Skeletal muscle tissue (tissue), 4 donors: Measurements from ENCODE around the gene FSTL4. TPM values are rescaled to one million over a fixed set of nuclear protein-coding genes. Genes with fewer than 3 reads are reported as not detected.

Source experiments
- H3K27ac ChIP-seq: one replicate; pipeline ENCODE4 v1.7.0; 2013; ENCODE audit warnings: mild to moderate bottlenecking, low read depth, low read length, inconsistent platforms
- H3K27me3 ChIP-seq, 3 donors: one replicate each; pipeline ENCODE4 v1.7.0; 2013; ENCODE audit warnings: low read length in 3 of 3; ENCODE audit not compliant: control insufficient read depth in 3 of 3, insufficient read depth in 3 of 3
- H3K36me3 ChIP-seq, 3 donors: one replicate each; pipeline ENCODE4 v1.7.0; 2013; ENCODE audit warnings: low read length in 3 of 3; ENCODE audit not compliant: control insufficient read depth in 3 of 3, insufficient read depth in 3 of 3
- H3K4me1 ChIP-seq, 3 donors: one replicate each; pipeline ENCODE4 v1.7.0; 2013; ENCODE audit warnings: low read length in 3 of 3, mild to moderate bottlenecking in 3 of 3; ENCODE audit not compliant: control insufficient read depth in 3 of 3, insufficient read depth in 3 of 3
- H3K4me3 ChIP-seq, 3 donors: one replicate each; pipeline ENCODE4 v1.7.0; 2013; ENCODE audit warnings: low read length in 3 of 3
- H3K9ac ChIP-seq, 3 donors: one replicate each; pipeline ENCODE4 v1.7.0; 2013; ENCODE audit warnings: low read length in 3 of 3, mild to moderate bottlenecking in 3 of 3, moderate library complexity in 2 of 3, low read depth in 1 of 3
- H3K9me3 ChIP-seq, 3 donors: one replicate each; pipeline ENCODE4 v1.7.0; 2013; ENCODE audit warnings: low read length in 3 of 3; ENCODE audit not compliant: control insufficient read depth in 3 of 3
- total RNA-seq: library from RNA; depleted of rRNA; stranded (reverse); fragments of >200 nt; gene quantifications from one replicate; pipeline ENCODE4 v1.2.3, GENCODE V29; 2014
- donor health status: Osteomylitis.

The FSTL4 gene
- total RNA-seq, 1 donor from 2014 or later = 1.0 TPM

- Histone ChIP-seq H3K9ac (no peak overlapping the region), H3K4me3 (no peak overlapping the region), H3K27me3 (peaks cover 0 to 5% (median 0%) of the 10 kb centered on the region in 3 donors)
Observed at GRCh38 chr5:133338504-133339355, 273.6 kb downstream of the FSTL4 start.

GRCh38 chr5:133337795-133338445, 274.4 kb downstream of the FSTL4 start:
- Histone ChIP-seq H3K4me3 (no peak overlapping the region), H3K9ac (no peak overlapping the region), H3K27me3 (peaks cover 0 to 5% (median 0%) of the 10 kb centered on the region in 3 donors), H3K36me3 (no peaks in the 10 kb centered on the region), H3K9me3 (no peaks in the 10 kb centered on the region), H3K4me1 (peaks cover 0 to 9% (median 7%) of the 10 kb centered on the region in 3 donors), H3K27ac (no peak overlapping the region)

More at GRCh38 chr5:133338504-133339355, 273.6 kb downstream of the FSTL4 start:
- H3K9me3 ChIP-seq = no peaks in the 10 kb centered on the region
- H3K27ac ChIP-seq = no peak overlapping the region
- H3K36me3 ChIP-seq = no peaks in the 10 kb centered on the region
- peaks cover 0 to 9% (median 7%) of the 10 kb centered on the region in 3 donors for H3K4me1 ChIP-seq

GRCh38 chr5:133336969-133337410, 275.4 kb downstream of the FSTL4 start:
- no peaks in the 10 kb centered on the region for H3K9me3 ChIP-seq
- no peaks in the 10 kb centered on the region for H3K36me3 ChIP-seq
- H3K4me3 ChIP-seq = no peak overlapping the region
- H3K27ac ChIP-seq = no peak overlapping the region
- H3K9ac ChIP-seq = no peak overlapping the region
- H3K4me1 ChIP-seq = peaks cover 0 to 9% (median 7%) of the 10 kb centered on the region in 3 donors
- H3K27me3 ChIP-seq = peaks cover 0 to 5% (median 0%) of the 10 kb centered on the region in 3 donors

- peaks cover 0 to 9% (median 7%) of the 10 kb centered on the region in 3 donors for H3K4me1 ChIP-seq
- no peak overlapping the region for H3K27ac ChIP-seq
- no peaks in the 10 kb centered on the region for H3K9me3 ChIP-seq
- no peaks in the 10 kb centered on the region for H3K36me3 ChIP-seq
- no peak overlapping the region for H3K4me3 ChIP-seq
- no peak overlapping the region for H3K9ac ChIP-seq
- H3K27me3 ChIP-seq = peaks cover 0 to 5% (median 0%) of the 10 kb centered on the region in 3 donors
Observed at GRCh38 chr5:133336121-133336968, 276.0 kb downstream of the FSTL4 start.

- no peak overlapping the region for H3K4me3 ChIP-seq
- H3K4me1 ChIP-seq = peaks cover 0 to 9% (median 7%) of the 10 kb centered on the region in 3 donors
- H3K27ac ChIP-seq = no peak overlapping the region
- no peaks in the 10 kb centered on the region for H3K36me3 ChIP-seq
- peaks cover 0 to 9% (median 0%) of the 10 kb centered on the region in 3 donors for H3K27me3 ChIP-seq
- no peaks in the 10 kb centered on the region for H3K9me3 ChIP-seq
- H3K9ac ChIP-seq = no peak overlapping the region
Observed at GRCh38 chr5:133334796-133335639, 277.3 kb downstream of the FSTL4 start.

- Histone ChIP-seq H3K9me3 (no peaks in the 10 kb centered on the region), H3K27ac (no peak overlapping the region), H3K9ac (no peak overlapping the region), H3K36me3 (no peaks in the 10 kb centered on the region), H3K4me3 (no peak overlapping the region), H3K4me1 (peaks cover 0 to 9% (median 7%) of the 10 kb centered on the region in 3 donors), H3K27me3 (peaks cover 0 to 7% (median 0%) of the 10 kb centered on the region in 3 donors)
Observed at GRCh38 chr5:133333326-133334150, 278.8 kb downstream of the FSTL4 start.

GRCh38 chr5:133332439-133333024, 279.8 kb downstream of the FSTL4 start:
- no peak overlapping the region for H3K9ac ChIP-seq
- no peak overlapping the region for H3K27ac ChIP-seq
- H3K4me3 ChIP-seq = no peak overlapping the region
- peaks cover 0 to 7% (median 0%) of the 10 kb centered on the region in 3 donors for H3K27me3 ChIP-seq
- no peaks in the 10 kb centered on the region for H3K9me3 ChIP-seq
- H3K4me1 ChIP-seq = peaks cover 0 to 9% (median 7%) of the 10 kb centered on the region in 3 donors
- H3K36me3 ChIP-seq = no peaks in the 10 kb centered on the region

- Histone ChIP-seq H3K4me3 (no peak overlapping the region), H3K4me1 (peaks cover 0 to 9% (median 7%) of the 10 kb centered on the region in 3 donors), H3K27me3 (peaks cover 0 to 7% (median 0%) of the 10 kb centered on the region in 3 donors), H3K9me3 (no peaks in the 10 kb centered on the region), H3K27ac (no peak overlapping the region), H3K9ac (no peak overlapping the region), H3K36me3 (no peaks in the 10 kb centered on the region)
Observed at GRCh38 chr5:133331941-133332340, 280.4 kb downstream of the FSTL4 start.
